HepG2 (cell line): ENCODE results near the gene GFPT1. TPM values are rescaled to one million over a fixed set of nuclear protein-coding genes. Genes with fewer than 3 reads are reported as not detected.

ENCODE experiments used
- ATAC-seq: fragments of 200-7000 bp; cut with Tn5 transposase; 3 replicates; pipeline ENCODE4 v1.9.1; 2020; ENCODE audit warnings: mild to moderate bottlenecking, moderate library complexity
- BruUV-seq: library from RNA; stranded (reverse); fragments of 400-500 nt; replicated peaks from 2 replicates; lab custom pipeline; 2021; lab: Mats Ljungman, UMichigan
- CTCF ChIA-PET: fragments of 300-600 bp; formaldehyde crosslinking; extraction: SDS; loops from one replicate; lab custom pipeline; 2021; ENCODE audit warnings: low total read pairs, inconsistent platforms, low intra/inter-chr PET ratio; lab: Yijun Ruan, JAX
- POLR2A ChIA-PET: fragments of 350-600 bp; sonication (Branson Sonifier 250); formaldehyde crosslinking; loops from one replicate; lab custom pipeline; 2020; ENCODE audit warnings: antibody characterized with exemption, inconsistent platforms; lab: Yijun Ruan, JAX
- DNase-seq: peaks from one replicate; pipeline ENCODE4 v3.0.0-alpha.2; 2015; ENCODE audit warnings: low spot score
- FAIRE-seq: peaks from 3 replicates; lab custom pipeline; 2011; peaks lifted over from hg19 to GRCh38; lab: Jason Lieb, UNC
- H2AFZ ChIP-seq: one replicate; pipeline ENCODE4 v1.6.1; 2011; ENCODE audit warnings: low read length, inconsistent platforms
- H3K27ac ChIP-seq: fragments of 300-600 bp; 3 replicates; pipeline ENCODE4 v1.8.0; 2011; ENCODE audit warnings: mixed run types, mild to moderate bottlenecking, mixed read lengths, low read length, inconsistent platforms; ENCODE audit not compliant: insufficient read depth; ENCODE audit errors: extremely low read length
- H3K27me3 ChIP-seq, 2 experiments: fragments of 200-600 bp in 1 of 2; 2 replicates in 1 of 2; 3 replicates in 1 of 2; pipeline versions ENCODE4 v1.6.0 to v1.8.0; 2011; ENCODE audit warnings: low read length in 2 of 2, mild to moderate bottlenecking in 2 of 2, moderate library complexity in 2 of 2, inconsistent platforms in 1 of 2; ENCODE audit not compliant: insufficient read depth in 2 of 2, control insufficient read depth in 1 of 2
- H3K36me3 ChIP-seq, 2 experiments: fragments of 200-600 bp in 1 of 2; replicated peaks in 1 of 2; 2 replicates in 1 of 2; 3 replicates in 1 of 2; pipeline versions ENCODE4 v1.5.1 to v1.8.0; 2011; ENCODE audit warnings: low read length in 2 of 2, inconsistent platforms in 1 of 2; ENCODE audit not compliant: insufficient read depth in 2 of 2, control insufficient read depth in 1 of 2
- H3K4me1 ChIP-seq: 2 replicates; pipeline ENCODE4 v1.5.1; 2012; ENCODE audit warnings: low read length, inconsistent platforms; ENCODE audit not compliant: insufficient read depth
- H3K4me2 ChIP-seq: 2 replicates; pipeline ENCODE4 v1.6.0; 2011; ENCODE audit warnings: low read depth, low read length, inconsistent platforms
- H3K4me3 ChIP-seq, 3 experiments: fragments of 200-600 bp in 1 of 3; sonication (generic), shearing (Covaris generic) in 1 of 3; replicated peaks in 1 of 3; 2 replicates each; pipeline ENCODE4 v1.5.1; 2011 to 2016; ENCODE audit warnings: low read length in 3 of 3, inconsistent platforms in 2 of 3, low read depth in 2 of 3, mild to moderate bottlenecking in 2 of 3, control low read depth in 1 of 3, mixed read lengths in 1 of 3; ENCODE audit not compliant: insufficient read depth in 1 of 3
- H3K79me2 ChIP-seq: one replicate; pipeline ENCODE4 v1.6.1; 2011; ENCODE audit warnings: low read length, inconsistent platforms; ENCODE audit not compliant: insufficient read depth
- H3K9ac ChIP-seq: 2 replicates; pipeline ENCODE4 v1.6.0; 2011; ENCODE audit warnings: mild to moderate bottlenecking, low read depth, low read length, inconsistent platforms; ENCODE audit not compliant: insufficient read depth
- H3K9me3 ChIP-seq: 2 replicates; pipeline ENCODE4 v1.5.1; 2012; ENCODE audit warnings: mild to moderate bottlenecking, low read length
- H4K20me1 ChIP-seq: 2 replicates; pipeline ENCODE4 v1.6.0; 2011; ENCODE audit warnings: inconsistent platforms, mild to moderate bottlenecking, low read length, moderate library complexity; ENCODE audit not compliant: insufficient read depth
- MAFF ChIP-seq: IDR thresholded peaks from 2 replicates; pipeline ENCODE4 v1.6.1; 2011; ENCODE audit warnings: low read depth, low read length, improper control_type of control experiment
- MAFK ChIP-seq, 2 experiments: IDR thresholded peaks in 1 of 2; conservative IDR thresholded peaks in 1 of 2; 2 replicates each; pipeline ENCODE4 v1.6.1; 2011; ENCODE audit warnings: improper control_type of control experiment in 2 of 2, low read length in 2 of 2
- PAXIP1 ChIP-seq: sonication (generic); formaldehyde crosslinking; conservative IDR thresholded peaks from 2 replicates; pipeline ENCODE4 v1.4.0; 2020; ENCODE audit warnings: mild to moderate bottlenecking, missing genetic modification reagents, moderate library complexity
- TP53 ChIP-seq: sonication (generic); formaldehyde crosslinking; conservative IDR thresholded peaks from 2 replicates; pipeline ENCODE4 v1.4.0; 2020; ENCODE audit warnings: missing genetic modification reagents
- ZNF33A ChIP-seq: sonication (generic); formaldehyde crosslinking; IDR thresholded peaks from 2 replicates; pipeline ENCODE4 v1.5.1; 2020; ENCODE audit warnings: missing genetic modification reagents, mild to moderate bottlenecking, moderate library complexity, borderline replicate concordance
- ZNF512B ChIP-seq: sonication (generic); formaldehyde crosslinking; IDR thresholded peaks from 2 replicates; pipeline ENCODE4 v1.5.1; 2020; ENCODE audit warnings: missing genetic modification reagents, mild to moderate bottlenecking, borderline replicate concordance
- ZNF567 ChIP-seq: sonication (generic); formaldehyde crosslinking; IDR thresholded peaks from 2 replicates; pipeline ENCODE4 v1.8.1; 2023; ENCODE audit warnings: mild to moderate bottlenecking, missing genetic modification reagents, borderline replicate concordance
- ZNF7 ChIP-seq: IDR thresholded peaks from 2 replicates; pipeline ENCODE4 v1.6.1; 2016; ENCODE audit warnings: missing biosample characterization, missing genetic modification reagents
- ZNF776 ChIP-seq: sonication (generic); formaldehyde crosslinking; IDR thresholded peaks from 2 replicates; pipeline ENCODE4 v1.4.0; 2020; ENCODE audit warnings: mild to moderate bottlenecking, missing genetic modification reagents
- ZNF841 ChIP-seq: sonication (generic); formaldehyde crosslinking; IDR thresholded peaks from 2 replicates; pipeline ENCODE4 v1.8.1; 2023; ENCODE audit warnings: missing genetic modification reagents, borderline replicate concordance
- WGBS: methylation state at CpG from one replicate; pipeline ENCODE4 v1.1.6; 2017; ENCODE audit warnings: low lambda C conversion rate; 5-methylcytosine and 5-hydroxymethylcytosine counted together
- in situ Hi-C: cut with HindIII; loops from 2 replicates; pipeline ENCODE4 v1.10.0; 2017; ENCODE audit warnings: low pct_unique_long_range_greater_than_20kb; ENCODE audit not compliant: extremely low pct_ligation_motif_present
- intact Hi-C: fragments of 100-400 bp; cut with micrococcal nuclease; formaldehyde crosslinking; loops from one replicate; pipeline ENCODE4 v1.10.0; 2022; ENCODE audit not compliant: unreplicated experiment
- polyA plus RNA-seq, 8 experiments: library from polyadenylated mRNA; depleted of rRNA in 3 of 8; stranded (reverse) in 7 of 8; unstranded in 1 of 8; fragments of >200 nt; fragmentation: Illumina TruSeq in 4 of 8; extraction: Trizol in 4 of 8; gene quantifications; 2 replicates each; pipeline versions ENCODE4 v1.2.1 to v1.2.3, GENCODE V29; 2011 to 2016; ENCODE audit warnings: low read depth in 4 of 8, missing spikeins in 1 of 8, mixed read lengths in 1 of 8; ENCODE audit not compliant: insufficient read depth in 1 of 8
- total RNA-seq, 5 experiments: library from RNA; depleted of rRNA; stranded (reverse); fragments of >200 nt; fragmentation: Illumina TruSeq; extraction: Trizol; gene quantifications; 2 replicates each; pipeline ENCODE4 v1.2.3, GENCODE V29; 2016; ENCODE audit warnings: low read depth in 1 of 5

The GFPT1 gene
- total and polyA plus RNA-seq, 2 of the 13 experiments (the other 11 are each of a cell fraction or from before 2014, with no cell fraction given) = 24.0 to 84.9 TPM

GRCh38 chr2:69333352-69333751 is 53.7 kb downstream of the GFPT1 start:
- Histone ChIP-seq H3K27me3 (no peaks in the 10 kb centered on the region), H2AFZ (no peak overlapping the region), H3K4me3 (no peak overlapping the region), H3K36me3 (peaks cover 15 to 73% of the 10 kb centered on the region in 2 experiments), H3K79me2 (no peaks in the 10 kb centered on the region), H4K20me1 (no peaks in the 10 kb centered on the region), H3K9me3 (no peaks in the 10 kb centered on the region), H3K4me1 (no peaks in the 10 kb centered on the region), H3K9ac (no peak overlapping the region), H3K27ac (no peak overlapping the region), H3K4me2 (no peak overlapping the region)
- FAIRE-seq (no peak), DNase-seq (no peak), ATAC-seq (no peak)
- in situ Hi-C loops (no loop called here), intact Hi-C loops (no loop called here)
- no TSS peak for BruUV-seq
- ChIA-PET CTCF (no interaction called here), POLR2A (no interaction called here)
- no peak for TF ChIP-seq ZNF512B (CRISPR knock-in tag)
- no peak for TF ChIP-seq ZNF33A (CRISPR knock-in tag)
- TF ChIP-seq TP53 = no peak
- no peak for TF ChIP-seq PAXIP1 (CRISPR knock-in tag)
- no peak for TF ChIP-seq ZNF567 (CRISPR knock-in tag)
- TF ChIP-seq MAFK (conservative IDR thresholded peaks at IDR 0.05 in 1 of 2, IDR thresholded peaks at IDR 0.05 in 1 of 2; ENCODE audit: low read length in 2 of 2) = peak; percentile 97
- TF ChIP-seq MAFF = peak; percentile 96
- no peak for TF ChIP-seq ZNF776 (CRISPR knock-in tag)
- no peak for TF ChIP-seq ZNF841 (CRISPR knock-in tag)
- TF ChIP-seq ZNF7 = no peak
- 97% methylated on average over 2 of the region's 2 CpGs for WGBS
